GM12878 (cell line): Measurements from ENCODE around the gene RBBP4.

Experiments
- POLR2A ChIP-seq: IDR thresholded peaks from 2 replicates; pipeline ENCODE4 v1.6.1; 2011; ENCODE audit warnings: low read depth, mild to moderate bottlenecking, low read length
- TF ChIP-seq, protein P1 (sequence below): fragments of 450-650 bp; IDR thresholded peaks from 2 replicates; pipeline ENCODE4 v1.6.1; 2017; ENCODE audit warnings: mild to moderate bottlenecking

DNA sequence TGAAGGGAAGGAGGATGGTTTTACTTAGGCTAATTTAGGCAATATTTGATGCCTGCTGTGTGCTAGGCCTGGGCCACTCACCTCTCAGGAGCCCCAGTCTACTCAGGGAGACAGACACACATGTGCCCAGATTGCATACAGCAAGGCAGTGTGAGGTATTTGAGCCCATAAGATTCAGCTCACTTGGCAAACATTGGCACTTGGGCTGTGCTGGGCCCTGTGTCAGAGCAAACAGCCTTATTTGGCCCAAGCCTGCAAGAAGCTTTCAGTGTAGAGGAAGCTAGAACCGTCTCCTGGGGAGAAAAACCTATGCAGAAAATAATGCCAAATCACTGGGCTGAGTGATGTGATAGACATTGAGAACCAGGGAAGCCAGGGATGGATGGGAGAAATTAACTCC is 55.5 kb downstream of the RBBP4 start:
- no peak for TF ChIP-seq POLR2A
- TF ChIP-seq, protein P1, sequence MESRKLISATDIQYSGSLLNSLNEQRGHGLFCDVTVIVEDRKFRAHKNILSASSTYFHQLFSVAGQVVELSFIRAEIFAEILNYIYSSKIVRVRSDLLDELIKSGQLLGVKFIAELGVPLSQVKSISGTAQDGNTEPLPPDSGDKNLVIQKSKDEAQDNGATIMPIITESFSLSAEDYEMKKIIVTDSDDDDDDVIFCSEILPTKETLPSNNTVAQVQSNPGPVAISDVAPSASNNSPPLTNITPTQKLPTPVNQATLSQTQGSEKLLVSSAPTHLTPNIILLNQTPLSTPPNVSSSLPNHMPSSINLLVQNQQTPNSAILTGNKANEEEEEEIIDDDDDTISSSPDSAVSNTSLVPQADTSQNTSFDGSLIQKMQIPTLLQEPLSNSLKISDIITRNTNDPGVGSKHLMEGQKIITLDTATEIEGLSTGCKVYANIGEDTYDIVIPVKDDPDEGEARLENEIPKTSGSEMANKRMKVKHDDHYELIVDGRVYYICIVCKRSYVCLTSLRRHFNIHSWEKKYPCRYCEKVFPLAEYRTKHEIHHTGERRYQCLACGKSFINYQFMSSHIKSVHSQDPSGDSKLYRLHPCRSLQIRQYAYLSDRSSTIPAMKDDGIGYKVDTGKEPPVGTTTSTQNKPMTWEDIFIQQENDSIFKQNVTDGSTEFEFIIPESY = no peak
